ENCODE data around the gene ARHGAP42. TPM values are rescaled to one million over a fixed set of nuclear protein-coding genes. Genes with fewer than 3 reads are reported as not detected.

ARHGAP42 gene
- total RNA-seq, 5 donors from 2014 or later (not counting 1 experiment from before 2014, with no cell fraction given): 0.13 to 0.82 (median 0.49) TPM

DNA sequence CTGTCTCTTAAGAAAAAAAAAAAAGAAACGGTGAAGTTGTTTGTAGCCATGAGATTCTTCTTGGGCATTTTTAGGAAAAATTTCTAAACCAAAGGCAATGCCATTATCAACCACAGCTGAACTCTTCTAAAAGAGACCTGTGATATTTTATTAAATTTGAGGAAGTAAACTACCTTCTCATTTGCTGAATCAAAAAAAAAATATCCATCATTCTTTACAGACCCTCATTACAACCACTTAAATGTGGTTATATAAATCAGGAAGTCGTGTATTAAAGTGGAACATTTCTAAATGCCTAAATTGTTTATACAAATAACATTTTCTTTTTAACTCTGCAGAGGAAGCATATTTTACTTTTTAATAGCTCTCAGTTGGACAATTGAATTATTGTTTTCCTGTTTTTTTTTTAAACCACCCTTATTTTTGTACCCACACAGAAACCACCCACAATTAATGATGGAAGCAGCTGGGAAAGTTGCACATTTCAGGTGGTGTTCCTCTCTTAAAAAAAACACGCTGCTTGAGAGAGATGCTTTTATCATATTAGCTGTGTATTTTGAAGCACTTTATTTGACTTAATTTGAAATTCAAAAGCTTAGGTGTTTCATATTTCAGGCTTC lies 91.2 kb downstream of the ARHGAP42 start:
- WGBS (ENCODE audit: insufficient coverage): no CpG with 5 or more reads among the region's 3 CpGs
- Histone ChIP-seq H3K9me3 (no peaks in the 10 kb centered on the region), H3K27me3 (replicated peaks in 1 of 2; ENCODE audit: control insufficient read depth in 2 of 2, extremely low read depth in 1 of 2, insufficient read depth in 2 of 2, low read length in 1 of 2) (no peaks in the 10 kb centered on the region), H3K4me3 (ENCODE audit: control insufficient read depth in 1 of 2, extremely low read depth in 1 of 2, low read length in 1 of 2) (no peak overlapping the region), H3K36me3 (ENCODE audit: control insufficient read depth in 2 of 2, extremely low read depth in 1 of 2, insufficient read depth in 1 of 2, low read length in 1 of 2) (no peaks in the 10 kb centered on the region), H3K4me1 (ENCODE audit: control insufficient read depth in 1 of 2, extremely low read depth in 1 of 2, insufficient read depth in 2 of 2, low read length in 2 of 2) (no peaks in the 10 kb centered on the region), H3K27ac (ENCODE audit: low read length) (no peak overlapping the region)
- H3K4me3 Mint-ChIP-seq: no peak overlapping the region
- ChIA-PET CTCF (no interaction called here), POLR2A (no interaction called here)
- H3K36me3 Mint-ChIP-seq: no peaks in the 10 kb centered on the region
- no peaks in the 10 kb centered on the region for H3K4me1 Mint-ChIP-seq
- H3K9me3 Mint-ChIP-seq: peaks cover 0 to 8% (median 2%) of the 10 kb centered on the region in 3 donors
- DNase-seq (no peak), ATAC-seq (replicated peaks in 1 of 4) (no peak)
- H3K27me3 Mint-ChIP-seq: no peaks in the 10 kb centered on the region
- no peak overlapping the region for H3K27ac Mint-ChIP-seq

DNA sequence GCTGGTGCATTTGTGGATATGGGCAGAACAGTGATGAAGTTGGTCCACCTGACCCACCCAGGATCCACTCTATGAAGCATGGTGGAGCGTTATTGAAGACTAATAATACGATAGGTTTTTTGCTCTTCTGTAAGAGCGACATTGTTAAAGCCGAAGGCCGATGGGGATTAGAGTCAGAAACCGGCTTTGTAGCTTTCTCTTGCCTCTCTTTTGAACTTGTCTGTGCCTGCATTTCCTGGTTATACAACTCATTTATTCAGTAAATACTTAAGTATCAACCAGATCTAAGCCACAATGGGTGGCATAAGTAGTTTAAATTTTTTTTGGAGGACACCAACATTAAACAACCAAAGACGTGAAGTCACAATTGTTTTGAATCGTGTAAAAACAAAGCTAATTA lies 93.4 kb downstream of the ARHGAP42 start:
- 80% methylated on average over 1 of the region's 8 CpGs for WGBS (ENCODE audit: insufficient coverage)
- H3K27me3 Mint-ChIP-seq: no peaks in the 10 kb centered on the region
- POLR2A ChIA-PET: no interaction called here

DNA sequence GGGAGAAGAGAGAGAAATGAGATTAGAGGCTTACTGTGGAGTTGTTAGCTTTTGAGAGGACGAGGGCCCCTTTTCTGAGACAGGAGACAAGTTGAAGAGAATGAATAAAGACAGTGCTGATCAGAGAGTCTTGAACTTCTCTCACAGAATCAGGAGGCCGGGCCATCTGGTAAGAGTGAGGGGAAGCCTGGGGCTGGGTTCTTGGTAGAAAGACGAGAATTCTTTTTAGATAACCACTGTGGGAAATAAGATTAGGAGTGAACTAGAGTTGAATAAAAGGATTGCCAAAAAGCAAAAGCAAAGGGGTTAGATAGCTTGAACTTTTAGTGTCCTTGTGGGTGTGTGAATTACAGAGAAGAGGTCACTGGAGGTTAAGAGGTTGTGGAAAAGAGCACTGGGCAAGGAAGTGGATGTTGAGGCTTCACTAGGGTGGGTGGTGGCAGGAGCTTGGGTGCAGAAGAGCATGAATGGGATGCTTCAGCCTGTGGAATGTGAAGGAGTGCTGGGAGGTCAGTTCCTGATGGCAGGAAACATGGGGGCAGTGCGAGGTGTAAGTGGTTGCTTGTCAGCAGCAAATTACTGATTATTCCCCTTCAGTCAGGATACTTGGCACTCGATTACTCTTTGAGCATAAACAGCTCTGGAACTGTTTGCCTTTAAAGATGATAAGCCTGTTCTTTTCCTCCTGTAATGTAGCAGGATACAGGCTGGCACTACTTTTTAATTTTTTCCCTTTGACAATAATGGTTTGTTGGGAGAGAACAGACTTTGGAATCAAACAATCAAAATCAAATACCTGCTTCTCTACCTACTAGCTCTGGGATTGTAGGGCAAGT lies 98.3 kb downstream of the ARHGAP42 start:
- no peaks in the 10 kb centered on the region for H3K9me3 ChIP-seq
- 67% methylated on average over 3 of the region's 5 CpGs for WGBS (ENCODE audit: insufficient coverage)
- H3K36me3 ChIP-seq (ENCODE audit: control insufficient read depth in 2 of 2, extremely low read depth in 1 of 2, insufficient read depth in 1 of 2, low read length in 1 of 2): no peaks in the 10 kb centered on the region
- Mint-ChIP-seq H3K27me3 (no peaks in the 10 kb centered on the region), H3K9me3 (peaks cover 0 to 4% (median 3%) of the 10 kb centered on the region in 3 donors), H3K4me3 (no peak overlapping the region), H3K36me3 (no peaks in the 10 kb centered on the region), H3K27ac (no peak overlapping the region), H3K4me1 (no peaks in the 10 kb centered on the region)
- H3K4me1 ChIP-seq (ENCODE audit: control insufficient read depth in 1 of 2, extremely low read depth in 1 of 2, insufficient read depth in 2 of 2, low read length in 2 of 2): no peaks in the 10 kb centered on the region
- no peak overlapping the region for H3K4me3 ChIP-seq (ENCODE audit: control insufficient read depth in 1 of 2, extremely low read depth in 1 of 2, low read length in 1 of 2)
- H3K27ac ChIP-seq (ENCODE audit: low read length): no peak overlapping the region
- CTCF ChIA-PET: no interaction called here
- DNase-seq (no peak), ATAC-seq (replicated peaks in 1 of 4) (no peak)
- POLR2A ChIA-PET: no interaction called here
- no peaks in the 10 kb centered on the region for H3K27me3 ChIP-seq (replicated peaks in 1 of 2; ENCODE audit: control insufficient read depth in 2 of 2, extremely low read depth in 1 of 2, insufficient read depth in 2 of 2, low read length in 1 of 2)

More for the DNA sequence above, 93.4 kb downstream of the ARHGAP42 start:
- Histone ChIP-seq H3K4me3 (ENCODE audit: control insufficient read depth in 1 of 2, extremely low read depth in 1 of 2, low read length in 1 of 2) (no peak overlapping the region), H3K27ac (ENCODE audit: low read length) (no peak overlapping the region), H3K9me3 (no peaks in the 10 kb centered on the region), H3K27me3 (replicated peaks in 1 of 2; ENCODE audit: control insufficient read depth in 2 of 2, extremely low read depth in 1 of 2, insufficient read depth in 2 of 2, low read length in 1 of 2) (no peaks in the 10 kb centered on the region), H3K36me3 (ENCODE audit: control insufficient read depth in 2 of 2, extremely low read depth in 1 of 2, insufficient read depth in 1 of 2, low read length in 1 of 2) (no peaks in the 10 kb centered on the region), H3K4me1 (ENCODE audit: control insufficient read depth in 1 of 2, extremely low read depth in 1 of 2, insufficient read depth in 2 of 2, low read length in 2 of 2) (no peaks in the 10 kb centered on the region)
- CTCF ChIA-PET: no interaction called here
- H3K4me3 Mint-ChIP-seq: no peak overlapping the region
- DNase-seq (no peak), ATAC-seq (replicated peaks in 1 of 4) (no peak)
- H3K27ac Mint-ChIP-seq: no peak overlapping the region
- peaks cover 0 to 3% (median 2%) of the 10 kb centered on the region in 3 donors for H3K9me3 Mint-ChIP-seq
- H3K36me3 Mint-ChIP-seq: no peaks in the 10 kb centered on the region
- no peaks in the 10 kb centered on the region for H3K4me1 Mint-ChIP-seq

DNA sequence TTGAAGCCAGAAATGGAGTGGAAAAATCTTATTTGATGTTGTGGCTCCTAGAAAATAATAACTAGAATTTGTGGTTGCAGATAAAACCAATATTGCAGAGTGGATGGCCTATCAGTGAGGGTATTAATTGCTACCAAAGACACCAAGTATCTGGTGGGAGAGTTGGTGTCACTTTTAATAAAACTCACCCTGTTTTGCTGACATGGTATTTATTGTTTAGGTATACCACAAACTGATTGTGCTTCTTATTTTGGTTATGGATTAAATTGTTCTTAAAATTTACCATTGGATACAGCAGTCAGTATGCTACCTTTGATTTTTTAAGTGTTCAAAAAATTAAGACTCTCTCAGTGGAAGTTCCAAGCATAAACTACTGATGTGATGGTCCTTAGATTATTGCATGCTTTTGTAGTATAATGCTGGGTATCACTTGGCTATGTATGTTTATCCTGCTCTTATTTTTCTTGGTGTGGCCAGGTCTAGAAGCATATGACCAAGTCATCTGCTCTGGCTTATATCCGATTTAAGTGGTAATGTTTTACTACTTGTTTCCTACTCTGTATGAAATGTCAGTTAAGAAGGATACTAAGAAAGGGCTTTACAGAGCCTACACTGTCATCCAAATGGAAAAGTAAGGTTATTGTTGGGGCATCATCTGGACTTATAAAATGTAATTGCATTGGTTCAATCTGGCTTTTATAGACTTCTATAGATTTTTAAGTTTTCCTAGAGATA lies 101.6 kb downstream of the ARHGAP42 start:
- no peaks in the 10 kb centered on the region for H3K36me3 ChIP-seq (ENCODE audit: control insufficient read depth in 2 of 2, extremely low read depth in 1 of 2, insufficient read depth in 1 of 2, low read length in 1 of 2)
- H3K9me3 ChIP-seq: no peaks in the 10 kb centered on the region
- no peaks in the 10 kb centered on the region for H3K4me1 Mint-ChIP-seq
- no peak overlapping the region for H3K27ac ChIP-seq (ENCODE audit: low read length)
- H3K27me3 Mint-ChIP-seq: no peaks in the 10 kb centered on the region
- no peak for ATAC-seq (replicated peaks in 1 of 4)
- ChIA-PET POLR2A (no interaction called here), CTCF (no interaction called here)
- H3K27me3 ChIP-seq (replicated peaks in 1 of 2; ENCODE audit: control insufficient read depth in 2 of 2, extremely low read depth in 1 of 2, insufficient read depth in 2 of 2, low read length in 1 of 2): no peaks in the 10 kb centered on the region
- WGBS (ENCODE audit: insufficient coverage): no CpG with 5 or more reads among the region's 1 CpG
- no peaks in the 10 kb centered on the region for H3K4me1 ChIP-seq (ENCODE audit: control insufficient read depth in 1 of 2, extremely low read depth in 1 of 2, insufficient read depth in 2 of 2, low read length in 2 of 2)
- H3K4me3 Mint-ChIP-seq: no peak overlapping the region
- DNase-seq: no peak
- H3K36me3 Mint-ChIP-seq: no peaks in the 10 kb centered on the region
- no peak overlapping the region for H3K4me3 ChIP-seq (ENCODE audit: control insufficient read depth in 1 of 2, extremely low read depth in 1 of 2, low read length in 1 of 2)
- no peak overlapping the region for H3K27ac Mint-ChIP-seq
- peaks cover 0 to 3% (median 0%) of the 10 kb centered on the region in 3 donors for H3K9me3 Mint-ChIP-seq

DNA sequence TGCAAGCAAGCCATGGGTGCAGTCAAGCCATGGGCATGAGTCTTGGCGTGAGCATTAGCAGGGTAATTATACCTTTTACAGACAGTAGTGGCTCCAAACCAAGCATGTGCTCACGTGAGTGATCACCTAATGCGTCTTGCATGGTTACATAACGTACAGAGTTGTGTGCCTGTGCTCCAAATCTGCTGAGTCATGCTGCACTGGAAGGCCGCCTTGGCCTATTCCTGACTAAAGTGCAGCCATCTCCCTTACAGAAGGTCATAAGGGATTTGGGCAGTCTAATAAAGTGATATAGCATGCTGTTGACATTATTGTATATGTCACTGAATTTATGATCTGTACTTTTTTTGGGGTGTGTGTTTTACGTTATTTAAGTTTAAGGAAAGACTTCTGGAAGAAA lies 102.4 kb downstream of the ARHGAP42 start:
- no peak for ATAC-seq (replicated peaks in 1 of 4)
- WGBS (ENCODE audit: insufficient coverage): 86% methylated on average over 5 of the region's 6 CpGs
- no peaks in the 10 kb centered on the region for H3K27me3 ChIP-seq (replicated peaks in 1 of 2; ENCODE audit: control insufficient read depth in 2 of 2, extremely low read depth in 1 of 2, insufficient read depth in 2 of 2, low read length in 1 of 2)
- Mint-ChIP-seq H3K9me3 (peaks cover 0 to 4% (median 3%) of the 10 kb centered on the region in 3 donors), H3K27me3 (no peaks in the 10 kb centered on the region), H3K27ac (no peak overlapping the region), H3K4me3 (no peak overlapping the region), H3K36me3 (no peaks in the 10 kb centered on the region), H3K4me1 (no peaks in the 10 kb centered on the region)
- no peak for DNase-seq
- ChIA-PET POLR2A (no interaction called here), CTCF (no interaction called here)
- no peaks in the 10 kb centered on the region for H3K36me3 ChIP-seq (ENCODE audit: control insufficient read depth in 2 of 2, extremely low read depth in 1 of 2, insufficient read depth in 1 of 2, low read length in 1 of 2)
- no peaks in the 10 kb centered on the region for H3K9me3 ChIP-seq
- no peaks in the 10 kb centered on the region for H3K4me1 ChIP-seq (ENCODE audit: control insufficient read depth in 1 of 2, extremely low read depth in 1 of 2, insufficient read depth in 2 of 2, low read length in 2 of 2)
- no peak overlapping the region for H3K4me3 ChIP-seq (ENCODE audit: control insufficient read depth in 1 of 2, extremely low read depth in 1 of 2, low read length in 1 of 2)
- H3K27ac ChIP-seq (ENCODE audit: low read length): no peak overlapping the region

DNA sequence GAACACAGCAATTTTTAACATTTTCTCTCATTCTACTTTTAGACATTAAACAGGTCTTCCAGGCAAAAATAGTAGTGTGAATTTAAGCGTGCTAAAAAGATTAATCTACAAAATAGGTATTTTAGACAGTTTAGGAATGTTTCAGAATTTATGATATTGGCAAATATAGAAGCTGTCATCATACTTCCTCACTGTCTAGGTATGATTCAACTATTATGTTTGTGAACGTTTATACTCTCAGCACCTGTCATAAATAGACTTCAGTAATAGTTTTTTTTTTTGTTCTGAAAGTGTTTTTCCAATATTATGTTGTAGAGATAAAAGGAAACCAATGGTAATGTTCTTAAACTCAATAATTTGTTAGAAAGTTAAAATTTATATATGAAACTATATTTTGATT lies 103.0 kb downstream of the ARHGAP42 start:
- no peak overlapping the region for H3K27ac ChIP-seq (ENCODE audit: low read length)
- no peaks in the 10 kb centered on the region for H3K27me3 Mint-ChIP-seq
- H3K4me1 Mint-ChIP-seq: no peaks in the 10 kb centered on the region
- ChIA-PET CTCF (no interaction called here), POLR2A (no interaction called here)
- no peak for DNase-seq
- H3K9me3 Mint-ChIP-seq: peaks cover 0 to 4% (median 3%) of the 10 kb centered on the region in 3 donors
- no peaks in the 10 kb centered on the region for H3K27me3 ChIP-seq (replicated peaks in 1 of 2; ENCODE audit: control insufficient read depth in 2 of 2, extremely low read depth in 1 of 2, insufficient read depth in 2 of 2, low read length in 1 of 2)
- no CpG with 5 or more reads among the region's 2 CpGs for WGBS (ENCODE audit: insufficient coverage)
- no peaks in the 10 kb centered on the region for H3K9me3 ChIP-seq
- no peaks in the 10 kb centered on the region for H3K36me3 Mint-ChIP-seq
- no peak overlapping the region for H3K4me3 Mint-ChIP-seq
- no peak for ATAC-seq (replicated peaks in 1 of 4)
- no peaks in the 10 kb centered on the region for H3K36me3 ChIP-seq (ENCODE audit: control insufficient read depth in 2 of 2, extremely low read depth in 1 of 2, insufficient read depth in 1 of 2, low read length in 1 of 2)
- no peak overlapping the region for H3K4me3 ChIP-seq (ENCODE audit: control insufficient read depth in 1 of 2, extremely low read depth in 1 of 2, low read length in 1 of 2)
- H3K4me1 ChIP-seq (ENCODE audit: control insufficient read depth in 1 of 2, extremely low read depth in 1 of 2, insufficient read depth in 2 of 2, low read length in 2 of 2): no peaks in the 10 kb centered on the region
- no peak overlapping the region for H3K27ac Mint-ChIP-seq

Measured in T-cell (primary cell).